Panc1 (cell line): ENCODE measurements around the gene OBI1. TPM values are rescaled to one million over a fixed set of nuclear protein-coding genes. Genes with fewer than 3 reads are reported as not detected.

Experiments used
- ATAC-seq: fragments of 200-7000 bp; cut with Tn5 transposase; 2 replicates; pipeline ENCODE4 v1.9.1; 2020; ENCODE audit warnings: mild to moderate bottlenecking, moderate library complexity
- BruUV-seq: library from RNA; stranded (reverse); fragments of 400-500 nt; replicated peaks from 2 replicates; lab custom pipeline; 2021; lab: Mats Ljungman, UMichigan
- CTCF ChIA-PET: fragments of 300-600 bp; sonication (Branson Sonifier 250); formaldehyde crosslinking; loops from one replicate; lab custom pipeline; 2022; ENCODE audit warnings: antibody characterized with exemption; lab: Charles Lee
- POLR2A ChIA-PET: fragments of 300-600 bp; sonication (Branson Sonifier 250); formaldehyde crosslinking; loops from one replicate; lab custom pipeline; 2022; ENCODE audit warnings: antibody characterized with exemption; lab: Charles Lee
- DNase-seq: peaks from one replicate; pipeline ENCODE4 v3.0.0-alpha.2; 2010; ENCODE audit warnings: low read depth, low spot score
- H3K27ac ChIP-seq: 2 replicates; pipeline ENCODE4 v1.5.1; 2011; ENCODE audit warnings: mild to moderate bottlenecking, low read length, inconsistent platforms
- H3K27me3 ChIP-seq: fragments of 200-500 bp; sonication (Bioruptor generic); 2 replicates; pipeline ENCODE4 v1.6.0; 2014; ENCODE audit warnings: low read length, inconsistent platforms; ENCODE audit not compliant: control insufficient read depth, insufficient read depth
- H3K36me3 ChIP-seq: fragments of 200-500 bp; sonication (Bioruptor generic); 2 replicates; pipeline ENCODE4 v1.5.1; 2014; ENCODE audit warnings: inconsistent platforms, mild to moderate bottlenecking, low read length, moderate library complexity; ENCODE audit not compliant: control insufficient read depth, insufficient read depth
- H3K4me1 ChIP-seq: 2 replicates; pipeline ENCODE4 v1.5.1; 2011; ENCODE audit warnings: inconsistent platforms, mild to moderate bottlenecking, low read length, moderate library complexity; ENCODE audit not compliant: control insufficient read depth, insufficient read depth
- H3K4me3 ChIP-seq, 2 experiments: 2 replicates each; pipeline ENCODE4 v1.5.1; 2011 to 2012; ENCODE audit warnings: low read depth in 2 of 2, low read length in 2 of 2, mild to moderate bottlenecking in 2 of 2, inconsistent platforms in 1 of 2, moderate library complexity in 1 of 2
- H3K9me3 ChIP-seq: fragments of 200-500 bp; sonication (Bioruptor generic); 2 replicates; pipeline ENCODE4 v1.5.1; 2014; ENCODE audit warnings: low read depth, mild to moderate bottlenecking, inconsistent platforms, low read length, moderate library complexity; ENCODE audit not compliant: control insufficient read depth, insufficient read depth
- POLR2AphosphoS5 ChIP-seq: IDR thresholded peaks from 2 replicates; pipeline ENCODE4 v1.6.1; 2012; ENCODE audit warnings: mild to moderate bottlenecking, low read depth, low read length, moderate library complexity
- SIN3A ChIP-seq: IDR thresholded peaks from 2 replicates; pipeline ENCODE4 v1.6.1; 2012; ENCODE audit warnings: low read depth, mild to moderate bottlenecking, low read length, moderate library complexity, borderline replicate concordance; ENCODE audit not compliant: insufficient read depth
- TCF7L2 ChIP-seq: IDR thresholded peaks from 2 replicates; pipeline ENCODE4 v1.6.1; 2011; ENCODE audit warnings: mild to moderate bottlenecking, low read depth, low read length, inconsistent platforms
- in situ Hi-C: cut with HindIII; loops from 2 replicates; pipeline ENCODE4 v1.10.0; 2016; ENCODE audit warnings: low sequenced_read_pairs, low pct_unique_long_range_greater_than_20kb
- intact Hi-C: fragments of 100-400 bp; cut with micrococcal nuclease; formaldehyde crosslinking; loops from one replicate; pipeline ENCODE4 v1.10.0; 2022; ENCODE audit not compliant: unreplicated experiment
- total RNA-seq: library from RNA; stranded (reverse); gene quantifications from one replicate; pipeline ENCODE4 v1.2.1, GENCODE V29; 2021; ENCODE audit not compliant: unreplicated experiment
- TF ChIP-seq, protein P1 (sequence below), 2 experiments: IDR thresholded peaks; 2 replicates each; pipeline ENCODE4 v1.6.1; 2011 to 2012; ENCODE audit warnings: low read depth in 2 of 2, control low read depth in 1 of 2, low read length in 1 of 2, mild to moderate bottlenecking in 1 of 2, moderate library complexity in 1 of 2; ENCODE audit not compliant: insufficient read depth in 1 of 2
- TF ChIP-seq, protein P2 (sequence below): fragments of 450-650 bp; IDR thresholded peaks from 2 replicates; pipeline ENCODE4 v1.5.1; 2017; ENCODE audit warnings: mild to moderate bottlenecking

Gene OBI1
- total RNA-seq, 1 experiment from 2014 or later: 9.1 TPM

DNA sequence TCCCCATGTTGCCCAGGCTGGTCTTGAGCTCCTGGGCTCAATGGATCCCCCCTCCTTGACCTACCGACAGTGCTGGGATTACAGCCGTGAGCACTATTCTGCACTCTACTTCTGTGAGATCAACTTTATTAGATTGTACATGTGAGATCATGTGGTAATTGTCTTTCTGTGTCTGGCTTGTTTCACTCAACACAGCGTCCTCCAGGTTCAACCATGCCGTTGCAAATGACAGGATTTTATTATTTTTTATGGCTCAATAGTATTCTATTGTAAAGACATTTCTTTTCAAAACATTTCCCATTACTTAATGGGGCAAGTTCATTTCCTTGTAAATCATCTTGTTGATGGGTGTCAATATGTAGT lies 1.5 kb upstream of the OBI1 start:
- ChIA-PET CTCF (no interaction called here), POLR2A (no interaction called here)
- TF ChIP-seq, protein P1, sequence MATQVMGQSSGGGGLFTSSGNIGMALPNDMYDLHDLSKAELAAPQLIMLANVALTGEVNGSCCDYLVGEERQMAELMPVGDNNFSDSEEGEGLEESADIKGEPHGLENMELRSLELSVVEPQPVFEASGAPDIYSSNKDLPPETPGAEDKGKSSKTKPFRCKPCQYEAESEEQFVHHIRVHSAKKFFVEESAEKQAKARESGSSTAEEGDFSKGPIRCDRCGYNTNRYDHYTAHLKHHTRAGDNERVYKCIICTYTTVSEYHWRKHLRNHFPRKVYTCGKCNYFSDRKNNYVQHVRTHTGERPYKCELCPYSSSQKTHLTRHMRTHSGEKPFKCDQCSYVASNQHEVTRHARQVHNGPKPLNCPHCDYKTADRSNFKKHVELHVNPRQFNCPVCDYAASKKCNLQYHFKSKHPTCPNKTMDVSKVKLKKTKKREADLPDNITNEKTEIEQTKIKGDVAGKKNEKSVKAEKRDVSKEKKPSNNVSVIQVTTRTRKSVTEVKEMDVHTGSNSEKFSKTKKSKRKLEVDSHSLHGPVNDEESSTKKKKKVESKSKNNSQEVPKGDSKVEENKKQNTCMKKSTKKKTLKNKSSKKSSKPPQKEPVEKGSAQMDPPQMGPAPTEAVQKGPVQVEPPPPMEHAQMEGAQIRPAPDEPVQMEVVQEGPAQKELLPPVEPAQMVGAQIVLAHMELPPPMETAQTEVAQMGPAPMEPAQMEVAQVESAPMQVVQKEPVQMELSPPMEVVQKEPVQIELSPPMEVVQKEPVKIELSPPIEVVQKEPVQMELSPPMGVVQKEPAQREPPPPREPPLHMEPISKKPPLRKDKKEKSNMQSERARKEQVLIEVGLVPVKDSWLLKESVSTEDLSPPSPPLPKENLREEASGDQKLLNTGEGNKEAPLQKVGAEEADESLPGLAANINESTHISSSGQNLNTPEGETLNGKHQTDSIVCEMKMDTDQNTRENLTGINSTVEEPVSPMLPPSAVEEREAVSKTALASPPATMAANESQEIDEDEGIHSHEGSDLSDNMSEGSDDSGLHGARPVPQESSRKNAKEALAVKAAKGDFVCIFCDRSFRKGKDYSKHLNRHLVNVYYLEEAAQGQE (IDR thresholded peaks at IDR 0.05; ENCODE audit: insufficient read depth in 1 of 2, low read depth in 2 of 2, low read length in 1 of 2): no peak
- TF ChIP-seq SIN3A (no peak), POLR2AphosphoS5 (no peak), TCF7L2 (no peak)
- TF ChIP-seq, protein P2, sequence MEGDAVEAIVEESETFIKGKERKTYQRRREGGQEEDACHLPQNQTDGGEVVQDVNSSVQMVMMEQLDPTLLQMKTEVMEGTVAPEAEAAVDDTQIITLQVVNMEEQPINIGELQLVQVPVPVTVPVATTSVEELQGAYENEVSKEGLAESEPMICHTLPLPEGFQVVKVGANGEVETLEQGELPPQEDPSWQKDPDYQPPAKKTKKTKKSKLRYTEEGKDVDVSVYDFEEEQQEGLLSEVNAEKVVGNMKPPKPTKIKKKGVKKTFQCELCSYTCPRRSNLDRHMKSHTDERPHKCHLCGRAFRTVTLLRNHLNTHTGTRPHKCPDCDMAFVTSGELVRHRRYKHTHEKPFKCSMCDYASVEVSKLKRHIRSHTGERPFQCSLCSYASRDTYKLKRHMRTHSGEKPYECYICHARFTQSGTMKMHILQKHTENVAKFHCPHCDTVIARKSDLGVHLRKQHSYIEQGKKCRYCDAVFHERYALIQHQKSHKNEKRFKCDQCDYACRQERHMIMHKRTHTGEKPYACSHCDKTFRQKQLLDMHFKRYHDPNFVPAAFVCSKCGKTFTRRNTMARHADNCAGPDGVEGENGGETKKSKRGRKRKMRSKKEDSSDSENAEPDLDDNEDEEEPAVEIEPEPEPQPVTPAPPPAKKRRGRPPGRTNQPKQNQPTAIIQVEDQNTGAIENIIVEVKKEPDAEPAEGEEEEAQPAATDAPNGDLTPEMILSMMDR: no peak
- no peak overlapping the region; the same call in 1 of the 2 replicates for H3K27ac ChIP-seq
- no peaks in the 10 kb centered on the region for H3K27me3 ChIP-seq
- in situ Hi-C loops (no loop called here), intact Hi-C loops (no loop called here)
- no peaks in the 10 kb centered on the region; the same call in 1 of the 2 replicates for H3K4me1 ChIP-seq
- BruUV-seq: no TSS peak
- H3K4me3 ChIP-seq: peak overlapping the region; percentile 61 to 81
- no peaks in the 10 kb centered on the region for H3K36me3 ChIP-seq
- DNase-seq (no peak), ATAC-seq (peak; percentile 52)
- no peaks in the 10 kb centered on the region for H3K9me3 ChIP-seq

DNA sequence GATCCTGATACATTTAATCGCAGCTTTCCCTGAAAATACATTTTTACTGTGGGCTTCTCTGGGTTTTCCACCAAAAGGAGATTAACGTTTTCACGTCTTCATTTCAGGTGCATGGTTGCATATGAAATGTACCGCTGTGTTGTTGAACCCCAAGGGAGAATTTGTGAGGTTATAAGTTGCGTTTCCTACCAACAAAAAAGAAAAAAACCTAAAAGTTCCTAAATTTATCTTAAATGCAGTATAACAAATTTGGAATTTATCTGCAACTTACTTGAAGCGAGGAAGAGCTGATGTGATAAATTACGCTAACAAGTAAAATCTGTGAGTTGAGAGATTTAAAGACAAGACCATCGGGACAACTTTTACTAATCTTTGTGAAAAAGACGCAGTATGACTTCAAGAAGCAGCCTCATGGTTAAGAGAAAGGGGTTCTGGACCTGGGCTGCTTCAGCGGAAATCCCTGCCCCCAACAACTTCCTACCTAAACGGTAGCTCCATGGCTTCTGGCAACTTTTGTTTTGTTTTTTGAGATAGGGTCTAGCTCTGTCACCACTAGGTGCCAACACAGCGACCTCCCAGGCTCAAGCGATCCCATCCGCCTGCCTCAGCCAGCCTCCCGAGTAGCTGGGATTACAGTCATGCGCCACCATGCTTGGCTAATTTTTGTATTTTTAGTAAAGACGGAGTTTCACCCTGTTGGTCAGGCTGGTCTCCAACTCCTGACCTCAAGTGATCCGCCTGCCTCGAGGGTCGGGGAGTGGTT lies 958 bp upstream of the OBI1 start:
- Histone ChIP-seq H3K27me3 (no peaks in the 10 kb centered on the region), H3K27ac (peak overlapping the region; percentile 90), H3K4me3 (peak overlapping the region; percentile 61 to 81), H3K36me3 (no peaks in the 10 kb centered on the region), H3K9me3 (no peaks in the 10 kb centered on the region), H3K4me1 (no peaks in the 10 kb centered on the region; the same call in 1 of the 2 replicates)
- peak; percentile 65 for ATAC-seq
- no peak for DNase-seq
- intact Hi-C loops (no loop called here), in situ Hi-C loops (no loop called here)
- TF ChIP-seq SIN3A (no peak), TCF7L2 (no peak), POLR2AphosphoS5 (no peak)
- TF ChIP-seq, protein P2: no peak
- TF ChIP-seq, protein P1 (IDR thresholded peaks at IDR 0.05; ENCODE audit: insufficient read depth in 1 of 2, low read depth in 2 of 2, low read length in 1 of 2): no peak
- no TSS peak for BruUV-seq
- POLR2A ChIA-PET: no interaction called here
- CTCF ChIA-PET: no interaction called here
